GM12875 (cell line): Measurements from ENCODE around the gene ZNF385D.

ENCODE experiments used
- H3K4me3 ChIP-seq: one replicate; pipeline ENCODE4 v1.5.1; 2011; ENCODE audit warnings: low read depth, low read length, control low read depth
- TF ChIP-seq, protein P1 (sequence below): IDR thresholded peaks from 2 replicates; pipeline ENCODE4 v1.5.1; 2011; ENCODE audit warnings: low read depth, mild to moderate bottlenecking, control low read depth, inconsistent platforms, low read length, moderate library complexity, borderline replicate concordance; ENCODE audit not compliant: insufficient read depth

Gene ZNF385D

DNA sequence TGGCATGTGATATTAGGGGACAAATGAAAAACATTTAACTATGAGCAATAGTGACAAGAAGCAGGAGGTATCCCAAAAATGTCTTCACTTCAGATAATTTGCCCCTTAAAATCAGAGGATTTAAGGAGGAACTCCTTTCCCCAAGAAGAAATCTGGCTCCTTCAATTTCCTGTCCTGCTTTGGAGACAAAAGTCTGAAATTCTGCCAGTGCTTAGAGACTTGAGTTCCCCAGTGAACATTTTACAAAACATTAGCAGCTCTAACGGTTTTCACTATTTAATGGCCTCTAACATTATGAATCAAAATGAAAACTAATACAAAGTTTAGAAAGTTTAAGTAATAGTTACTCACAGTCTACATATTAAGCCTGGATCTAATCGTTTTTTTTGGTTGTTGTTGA, 40.3 kb upstream of the ZNF385D start:
- H3K4me3 ChIP-seq, result no peak overlapping the region
- TF ChIP-seq, protein P1, sequence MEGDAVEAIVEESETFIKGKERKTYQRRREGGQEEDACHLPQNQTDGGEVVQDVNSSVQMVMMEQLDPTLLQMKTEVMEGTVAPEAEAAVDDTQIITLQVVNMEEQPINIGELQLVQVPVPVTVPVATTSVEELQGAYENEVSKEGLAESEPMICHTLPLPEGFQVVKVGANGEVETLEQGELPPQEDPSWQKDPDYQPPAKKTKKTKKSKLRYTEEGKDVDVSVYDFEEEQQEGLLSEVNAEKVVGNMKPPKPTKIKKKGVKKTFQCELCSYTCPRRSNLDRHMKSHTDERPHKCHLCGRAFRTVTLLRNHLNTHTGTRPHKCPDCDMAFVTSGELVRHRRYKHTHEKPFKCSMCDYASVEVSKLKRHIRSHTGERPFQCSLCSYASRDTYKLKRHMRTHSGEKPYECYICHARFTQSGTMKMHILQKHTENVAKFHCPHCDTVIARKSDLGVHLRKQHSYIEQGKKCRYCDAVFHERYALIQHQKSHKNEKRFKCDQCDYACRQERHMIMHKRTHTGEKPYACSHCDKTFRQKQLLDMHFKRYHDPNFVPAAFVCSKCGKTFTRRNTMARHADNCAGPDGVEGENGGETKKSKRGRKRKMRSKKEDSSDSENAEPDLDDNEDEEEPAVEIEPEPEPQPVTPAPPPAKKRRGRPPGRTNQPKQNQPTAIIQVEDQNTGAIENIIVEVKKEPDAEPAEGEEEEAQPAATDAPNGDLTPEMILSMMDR, result no peak

DNA sequence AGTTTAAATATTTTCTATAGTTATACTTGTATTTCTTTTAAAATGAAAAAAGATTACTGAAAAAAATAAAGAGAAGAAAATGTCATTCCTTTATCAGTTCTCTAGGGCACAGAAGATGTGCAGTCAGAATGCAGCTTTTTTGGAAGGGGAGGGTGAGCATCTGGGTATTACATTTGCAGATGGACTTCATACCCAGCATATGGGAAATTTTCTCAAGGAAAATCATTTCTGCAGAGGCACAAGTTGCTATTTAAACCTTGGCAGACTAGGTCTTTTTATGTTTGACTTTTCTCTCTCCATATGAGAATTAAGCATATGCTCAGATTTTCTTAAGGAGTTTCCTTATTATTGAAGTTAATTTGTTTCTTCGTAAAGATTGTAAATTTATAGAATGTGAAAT, 39.5 kb upstream of the ZNF385D start:
- TF ChIP-seq, protein P1, result no peak

DNA sequence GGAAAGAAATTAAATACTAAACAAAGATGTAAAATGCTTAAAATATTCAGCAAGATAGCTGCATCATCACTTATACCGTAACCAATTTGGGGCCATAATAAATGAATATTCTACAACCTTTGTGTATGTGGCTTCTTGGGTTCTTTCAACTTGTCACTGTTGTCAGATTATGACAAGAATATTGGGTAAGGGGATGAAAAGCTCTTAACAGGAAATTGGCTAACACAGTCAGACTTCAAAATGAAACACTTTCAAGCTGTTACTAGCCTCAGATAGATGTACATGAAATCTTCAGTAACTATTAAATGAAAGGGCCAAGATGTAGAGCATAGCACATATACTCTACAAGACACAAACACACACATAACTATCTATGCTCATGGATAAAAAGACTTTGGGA, 38.7 kb upstream of the ZNF385D start:
- no peak overlapping the region for H3K4me3 ChIP-seq
- TF ChIP-seq, protein P1, result no peak

More for the DNA sequence above, 39.5 kb upstream of the ZNF385D start:
- H3K4me3 ChIP-seq, result no peak overlapping the region

DNA sequence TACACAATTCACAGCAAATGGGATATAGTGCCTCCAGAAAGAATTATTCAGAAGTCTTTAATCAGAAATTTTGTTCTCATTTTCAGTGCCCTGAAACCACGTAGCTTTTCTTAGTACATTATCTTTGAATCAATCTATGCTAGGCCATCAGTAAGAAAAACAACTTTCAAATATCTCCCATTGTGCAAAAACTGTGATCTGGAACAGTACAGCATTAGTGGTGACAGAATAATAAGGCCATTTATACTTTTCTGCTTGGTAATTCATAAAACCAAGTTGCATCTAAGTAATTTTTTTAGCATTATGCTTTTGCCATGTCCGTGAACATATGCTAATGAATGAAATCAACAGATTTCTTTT, 35.4 kb upstream of the ZNF385D start:
- H3K4me3 ChIP-seq, result no peak overlapping the region
- TF ChIP-seq, protein P1, result no peak

DNA sequence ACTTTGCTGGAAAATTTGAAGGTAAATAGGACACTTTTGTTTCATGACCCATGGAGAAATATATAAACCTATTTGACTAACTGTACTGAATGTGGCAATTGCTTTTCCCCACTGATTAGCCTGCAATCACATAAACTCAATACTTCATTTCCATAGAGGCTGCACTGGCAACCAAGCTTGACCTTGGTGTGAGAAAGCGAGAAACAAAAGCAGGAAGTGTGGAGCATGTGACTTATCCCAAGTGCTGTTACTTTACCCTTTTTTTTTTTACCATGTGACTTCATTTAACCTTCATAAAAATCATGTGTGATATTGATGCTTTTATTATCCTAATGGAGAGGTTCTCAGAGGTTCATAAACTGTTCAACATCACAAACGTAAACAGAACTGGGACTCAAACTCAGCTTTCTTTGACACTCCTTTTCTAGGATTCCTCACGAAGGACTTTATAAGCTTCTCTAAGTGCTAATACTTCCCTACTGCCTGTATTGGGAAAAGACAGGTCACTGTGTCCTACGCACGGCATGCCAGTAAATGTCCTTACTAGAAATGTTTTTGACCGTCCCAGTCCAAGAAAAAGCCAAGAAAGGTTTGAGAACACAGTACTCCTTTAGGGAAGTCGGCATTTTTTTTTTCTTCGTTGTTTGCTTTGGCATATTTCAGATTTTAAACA, 34.9 kb upstream of the ZNF385D start:
- H3K4me3 ChIP-seq, result no peak overlapping the region
- TF ChIP-seq, protein P1, result no peak

DNA sequence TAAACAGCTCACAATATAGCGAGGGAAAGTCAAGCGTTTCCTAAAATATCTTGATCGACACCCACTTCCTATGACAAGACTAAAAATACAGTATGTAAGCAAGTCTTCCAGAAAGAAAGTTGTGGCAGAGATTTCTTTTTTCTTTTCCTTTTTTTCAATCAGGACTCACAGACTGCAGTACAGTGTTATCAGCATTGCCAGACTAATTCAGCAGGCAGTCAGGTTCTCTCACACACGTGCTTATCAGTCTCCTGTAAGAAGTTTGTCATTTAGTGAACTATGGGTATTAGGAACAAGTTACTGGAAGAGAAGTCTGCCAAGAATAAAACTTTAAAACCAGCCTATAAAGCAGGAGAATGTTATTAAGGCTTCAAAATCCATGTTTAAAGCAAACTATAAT, 32.8 kb upstream of the ZNF385D start:
- TF ChIP-seq, protein P1, result no peak
- H3K4me3 ChIP-seq, result no peak overlapping the region

DNA sequence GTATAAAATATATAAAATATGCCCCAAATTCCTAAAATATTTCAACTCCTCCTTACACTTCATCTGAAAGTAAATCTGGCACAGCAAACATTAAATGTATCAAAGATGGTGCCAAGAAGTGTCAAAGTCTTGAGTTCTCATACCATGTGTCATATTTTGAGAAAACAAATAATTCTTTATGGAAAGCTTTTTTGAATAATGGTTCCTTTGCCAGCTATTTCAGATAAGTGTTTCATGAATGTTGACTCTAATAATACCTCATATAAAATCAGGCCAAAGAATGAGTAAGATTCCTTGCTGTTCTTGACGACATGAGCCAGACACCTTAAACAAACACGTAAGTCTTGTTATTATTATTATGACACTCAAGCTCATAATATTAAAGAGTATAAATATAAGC, 30.3 kb upstream of the ZNF385D start:
- H3K4me3 ChIP-seq, result no peak overlapping the region
- TF ChIP-seq, protein P1, result no peak
